Measurements from ENCODE around the gene MOV10L1. TPM values are rescaled to one million over a fixed set of nuclear protein-coding genes. Genes with fewer than 3 reads are reported as not detected.

The MOV10L1 gene
- total and polyA plus RNA-seq, 2 donors (not counting 3 experiments of a cell fraction or from before 2014, with no cell fraction given): 27.6 to 37.6 TPM

DNA sequence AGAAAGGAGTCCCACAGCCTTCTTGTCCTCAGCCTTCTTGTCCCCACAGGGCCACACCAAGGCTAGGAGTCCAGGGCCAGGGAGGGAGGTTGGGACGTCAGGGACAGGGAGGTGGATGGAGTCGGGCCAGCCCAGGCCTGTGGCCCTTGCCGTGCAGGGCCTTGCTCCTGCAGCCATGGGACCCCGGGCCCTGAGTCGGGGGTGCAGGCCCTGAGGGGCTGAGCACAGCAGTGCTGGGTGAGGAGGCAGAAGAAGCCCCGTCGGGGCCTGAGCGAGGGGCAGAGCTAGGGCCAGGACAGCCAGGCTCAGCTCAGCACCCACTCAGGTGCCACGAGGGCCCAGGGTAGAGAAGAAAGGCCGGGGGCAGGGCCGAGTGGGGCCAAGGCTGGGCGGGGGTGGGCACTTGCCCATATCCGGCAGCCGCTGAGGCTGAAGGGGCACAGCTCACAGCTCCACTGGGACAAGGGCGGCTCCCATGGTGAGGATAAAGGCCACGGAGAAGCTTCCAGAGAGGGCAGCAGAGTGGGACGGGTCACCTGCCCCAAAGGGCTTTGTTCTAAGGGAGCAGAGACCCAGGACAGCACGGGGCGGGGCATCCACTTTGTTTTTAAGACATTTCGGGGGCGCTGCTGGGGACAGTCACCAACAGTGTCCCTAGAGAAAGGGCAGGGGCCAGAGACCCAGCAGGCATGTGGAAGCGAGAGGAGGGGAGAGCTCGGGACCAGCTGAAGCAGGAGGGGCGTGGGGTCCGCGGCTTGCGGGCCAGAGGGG, 8.2 kb upstream of the MOV10L1 start:
- Histone ChIP-seq H3K9me1 (replicated peaks; ENCODE audit: control insufficient read depth, extremely low read depth, insufficient read depth, low read length) (no peaks in the 10 kb centered on the region), H3K27me3 (ENCODE audit: control insufficient read depth in 2 of 2, insufficient read depth in 2 of 2, low read length in 2 of 2) (peaks cover 0 to 6% of the 10 kb centered on the region in 2 experiments), H2AFZ (ENCODE audit: low read depth, low read length) (no peak overlapping the region), H3K4me2 (ENCODE audit: insufficient read depth, low read length) (no peak overlapping the region), H3K27ac (ENCODE audit: insufficient read depth, low read depth, low read length) (no peak overlapping the region), H3K9me3 (replicated peaks; ENCODE audit: control insufficient read depth, insufficient read depth, low read length) (no peaks in the 10 kb centered on the region), H3K79me2 (ENCODE audit: control insufficient read depth, insufficient read depth, low read length) (no peaks in the 10 kb centered on the region), H3K36me3 (ENCODE audit: control insufficient read depth in 2 of 2, extremely low read depth in 1 of 2, insufficient read depth in 2 of 2, low read length in 2 of 2) (no peaks in the 10 kb centered on the region), H3K4me1 (ENCODE audit: control insufficient read depth, extremely low read depth, insufficient read depth, low read length) (no peaks in the 10 kb centered on the region), H3K4me3 (replicated peaks in 1 of 3; ENCODE audit: insufficient read depth in 1 of 3, low read depth in 1 of 3, low read length in 3 of 3) (no peak overlapping the region), H3K9ac (replicated peaks; ENCODE audit: extremely low read depth, insufficient read depth, low read length) (no peak overlapping the region), H4K20me1 (replicated peaks; ENCODE audit: control insufficient read depth, extremely low read depth, insufficient read depth, low read length) (no peaks in the 10 kb centered on the region)
- TF ChIP-seq, protein P1, sequence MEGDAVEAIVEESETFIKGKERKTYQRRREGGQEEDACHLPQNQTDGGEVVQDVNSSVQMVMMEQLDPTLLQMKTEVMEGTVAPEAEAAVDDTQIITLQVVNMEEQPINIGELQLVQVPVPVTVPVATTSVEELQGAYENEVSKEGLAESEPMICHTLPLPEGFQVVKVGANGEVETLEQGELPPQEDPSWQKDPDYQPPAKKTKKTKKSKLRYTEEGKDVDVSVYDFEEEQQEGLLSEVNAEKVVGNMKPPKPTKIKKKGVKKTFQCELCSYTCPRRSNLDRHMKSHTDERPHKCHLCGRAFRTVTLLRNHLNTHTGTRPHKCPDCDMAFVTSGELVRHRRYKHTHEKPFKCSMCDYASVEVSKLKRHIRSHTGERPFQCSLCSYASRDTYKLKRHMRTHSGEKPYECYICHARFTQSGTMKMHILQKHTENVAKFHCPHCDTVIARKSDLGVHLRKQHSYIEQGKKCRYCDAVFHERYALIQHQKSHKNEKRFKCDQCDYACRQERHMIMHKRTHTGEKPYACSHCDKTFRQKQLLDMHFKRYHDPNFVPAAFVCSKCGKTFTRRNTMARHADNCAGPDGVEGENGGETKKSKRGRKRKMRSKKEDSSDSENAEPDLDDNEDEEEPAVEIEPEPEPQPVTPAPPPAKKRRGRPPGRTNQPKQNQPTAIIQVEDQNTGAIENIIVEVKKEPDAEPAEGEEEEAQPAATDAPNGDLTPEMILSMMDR (IDR thresholded peaks at IDR 0.05; ENCODE audit: extremely low read depth in 1 of 2, insufficient read depth in 1 of 2, low read depth in 1 of 2, low read length in 2 of 2): no peak
- TF ChIP-seq GATA2 (IDR thresholded peaks at IDR 0.05; ENCODE audit: insufficient read depth, insufficient read length, low read depth, low read length) (no peak), FOS (IDR thresholded peaks at IDR 0.05; ENCODE audit: borderline replicate concordance, insufficient read depth, low read length) (no peak), POLR2AphosphoS5 (IDR thresholded peaks at IDR 0.05; ENCODE audit: insufficient read depth, low read depth, low read length) (no peak), JUN (IDR thresholded peaks at IDR 0.05; ENCODE audit: borderline replicate concordance, insufficient read depth, insufficient read length, low read depth) (no peak), POLR2A (IDR thresholded peaks at IDR 0.05; ENCODE audit: low read depth, low read length) (no peak), MYC (IDR thresholded peaks at IDR 0.05; ENCODE audit: low read depth, low read length) (no peak), EZH2 (IDR thresholded peaks at IDR 0.05; ENCODE audit: borderline replicate concordance, low read depth, low read length, severe bottlenecking) (no peak)
- TF ChIP-seq, protein P2, sequence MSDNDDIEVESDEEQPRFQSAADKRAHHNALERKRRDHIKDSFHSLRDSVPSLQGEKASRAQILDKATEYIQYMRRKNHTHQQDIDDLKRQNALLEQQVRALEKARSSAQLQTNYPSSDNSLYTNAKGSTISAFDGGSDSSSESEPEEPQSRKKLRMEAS (IDR thresholded peaks at IDR 0.05; ENCODE audit: insufficient read depth, insufficient read length): no peak
- dilution Hi-C loops (cut with MboI; ENCODE audit: extremely low pct_ligation_motif_present, low sequenced_read_pairs) (no loop called here), intact Hi-C loops (cut with micrococcal nuclease) (no loop called here)
- BruUV-seq (replicated peaks): no TSS peak
- ChIA-PET POLR2A (no interaction called here), CTCF (interaction anchor here (1.6 kb wide), 1 partner anchor 12 kb away, joined by 4 read pairs; no protein-coding TSS in a partner anchor)
- FAIRE-seq (no peak), DNase-seq (ENCODE audit: low read depth, low spot score) (no peak)

All from endothelial cell of umbilical vein (primary cell).